Measurements from ENCODE around the gene SERPINB2. TPM values are rescaled to one million over a fixed set of nuclear protein-coding genes. Genes with fewer than 3 reads are reported as not detected.

SERPINB2 gene
- total and polyA plus RNA-seq, 2 donors from 2014 or later: not detected

- DNase-seq (no peak), FAIRE-seq (no peak)
- Histone ChIP-seq H3K27me3 (ENCODE audit: control insufficient read depth, insufficient read depth, low read length) (no peaks in the 10 kb centered on the region), H3K4me3 (ENCODE audit: low read length in 3 of 3) (no peak overlapping the region), H3K4me1 (ENCODE audit: control insufficient read depth in 2 of 3, insufficient read depth in 2 of 3, low read depth in 1 of 3, low read length in 3 of 3) (no peaks in the 10 kb centered on the region), H3K36me3 (ENCODE audit: control insufficient read depth in 2 of 3, insufficient read depth in 3 of 3, low read length in 3 of 3) (no peaks in the 10 kb centered on the region), H3K27ac (ENCODE audit: low read depth in 2 of 2, low read length in 2 of 2) (no peak overlapping the region), H3K9me3 (ENCODE audit: control insufficient read depth in 2 of 3, insufficient read depth in 1 of 3, low read length in 3 of 3) (no peaks in the 10 kb centered on the region), H3K9ac (ENCODE audit: low read length in 3 of 3) (no peak overlapping the region)
- intact Hi-C loops (cut with DNase I): no loop called here
- no peak for TF ChIP-seq CTCF (IDR thresholded peaks at IDR 0.05; ENCODE audit: borderline replicate concordance, extremely low read depth, insufficient read depth)
Measured at GRCh38 chr18:63909870-63910269, 22.4 kb downstream of the SERPINB2 start.

GRCh38 chr18:63917817-63918216 lies 30.3 kb downstream of the SERPINB2 start:
- H3K4me3 ChIP-seq (ENCODE audit: low read length in 3 of 3): no peak overlapping the region
- FAIRE-seq: no peak
- no peak for DNase-seq
- H3K27me3 ChIP-seq (ENCODE audit: control insufficient read depth, insufficient read depth, low read length): no peaks in the 10 kb centered on the region
- no peak for TF ChIP-seq CTCF (IDR thresholded peaks at IDR 0.05; ENCODE audit: borderline replicate concordance, extremely low read depth, insufficient read depth)
- intact Hi-C loops (cut with DNase I): no loop called here
- H3K27ac ChIP-seq (ENCODE audit: low read depth in 2 of 2, low read length in 2 of 2): no peak overlapping the region
- no peaks in the 10 kb centered on the region for H3K9me3 ChIP-seq (ENCODE audit: control insufficient read depth in 2 of 3, insufficient read depth in 1 of 3, low read length in 3 of 3)
- H3K36me3 ChIP-seq (ENCODE audit: control insufficient read depth in 2 of 3, insufficient read depth in 3 of 3, low read length in 3 of 3): no peaks in the 10 kb centered on the region
- no peak overlapping the region for H3K9ac ChIP-seq (ENCODE audit: low read length in 3 of 3)
- H3K4me1 ChIP-seq (ENCODE audit: control insufficient read depth in 2 of 3, insufficient read depth in 2 of 3, low read depth in 1 of 3, low read length in 3 of 3): no peaks in the 10 kb centered on the region

- TF ChIP-seq CTCF (IDR thresholded peaks at IDR 0.05; ENCODE audit: borderline replicate concordance, extremely low read depth, insufficient read depth): no peak
- Histone ChIP-seq H3K27ac (ENCODE audit: low read depth in 2 of 2, low read length in 2 of 2) (no peak overlapping the region), H3K27me3 (ENCODE audit: control insufficient read depth, insufficient read depth, low read length) (no peaks in the 10 kb centered on the region), H3K36me3 (ENCODE audit: control insufficient read depth in 2 of 3, insufficient read depth in 3 of 3, low read length in 3 of 3) (no peaks in the 10 kb centered on the region), H3K9ac (ENCODE audit: low read length in 3 of 3) (no peak overlapping the region), H3K9me3 (ENCODE audit: control insufficient read depth in 2 of 3, insufficient read depth in 1 of 3, low read length in 3 of 3) (no peaks in the 10 kb centered on the region), H3K4me1 (ENCODE audit: control insufficient read depth in 2 of 3, insufficient read depth in 2 of 3, low read depth in 1 of 3, low read length in 3 of 3) (no peaks in the 10 kb centered on the region), H3K4me3 (ENCODE audit: low read length in 3 of 3) (no peak overlapping the region)
- FAIRE-seq (no peak), DNase-seq (no peak)
- intact Hi-C loops (cut with DNase I): no loop called here
Measured at GRCh38 chr18:63922049-63922448, 34.5 kb downstream of the SERPINB2 start.

- Histone ChIP-seq H3K9me3 (ENCODE audit: control insufficient read depth in 2 of 3, insufficient read depth in 1 of 3, low read length in 3 of 3) (no peaks in the 10 kb centered on the region), H3K27ac (ENCODE audit: low read depth in 2 of 2, low read length in 2 of 2) (no peak overlapping the region), H3K4me1 (ENCODE audit: control insufficient read depth in 2 of 3, insufficient read depth in 2 of 3, low read depth in 1 of 3, low read length in 3 of 3) (no peaks in the 10 kb centered on the region), H3K9ac (ENCODE audit: low read length in 3 of 3) (no peak overlapping the region), H3K36me3 (ENCODE audit: control insufficient read depth in 2 of 3, insufficient read depth in 3 of 3, low read length in 3 of 3) (no peaks in the 10 kb centered on the region), H3K27me3 (ENCODE audit: control insufficient read depth, insufficient read depth, low read length) (no peaks in the 10 kb centered on the region), H3K4me3 (ENCODE audit: low read length in 3 of 3) (no peak overlapping the region)
- no peak for FAIRE-seq
- DNase-seq: peak in 1 of 5 donors; percentile 6
- TF ChIP-seq CTCF (IDR thresholded peaks at IDR 0.05; ENCODE audit: borderline replicate concordance, extremely low read depth, insufficient read depth): no peak
- intact Hi-C loops (cut with DNase I): no loop called here
Measured at GRCh38 chr18:63924551-63924950, 37.0 kb downstream of the SERPINB2 start.
